GM12891 (cell line): Measurements from ENCODE around the gene SLC22A12.

Source experiments
- POLR2AphosphoS5 ChIP-seq: IDR thresholded peaks from 2 replicates; pipeline ENCODE4 v1.6.1; 2011; ENCODE audit warnings: low read depth, low read length, control low read depth
- SPI1 ChIP-seq: IDR thresholded peaks from 2 replicates; pipeline ENCODE4 v1.6.1; 2011; ENCODE audit warnings: low read depth, low read length, control low read depth
- TAF1 ChIP-seq: IDR thresholded peaks from 2 replicates; pipeline ENCODE4 v1.6.1; 2011; ENCODE audit warnings: low read depth, low read length, control low read depth

DNA sequence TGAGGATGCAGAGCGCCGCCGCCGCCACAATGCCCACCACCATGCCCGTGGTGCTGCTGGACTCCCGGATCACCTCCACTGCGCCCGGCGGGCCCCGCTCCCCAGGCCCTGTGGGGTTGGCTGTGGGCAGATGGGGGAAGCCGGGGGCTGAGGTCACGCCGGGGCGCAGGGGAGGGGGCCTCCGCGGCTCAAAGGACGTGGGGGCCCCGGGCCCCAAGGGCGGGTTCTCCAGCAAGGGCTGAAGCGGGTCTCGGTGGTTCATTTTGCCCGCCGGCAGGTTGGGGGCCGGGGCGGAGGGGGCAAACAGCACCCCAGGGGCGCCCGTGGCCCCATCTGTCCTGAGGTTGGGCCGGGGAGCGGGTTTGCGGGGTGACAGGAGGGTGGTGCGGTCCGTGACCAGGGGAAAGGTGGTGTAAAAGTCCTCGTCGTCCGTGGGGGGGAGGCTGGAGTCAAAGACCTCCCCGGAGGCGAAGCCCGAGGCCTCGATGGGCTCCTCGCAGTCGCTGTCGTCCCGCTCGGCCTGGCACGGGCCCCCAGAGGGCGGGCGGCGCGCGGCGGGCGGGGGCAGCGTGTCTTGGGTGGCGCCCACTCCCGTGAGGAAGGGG lies 16.5 kb downstream of the SLC22A12 start:
- no peak for TF ChIP-seq SPI1
- no peak for TF ChIP-seq TAF1
- no peak for TF ChIP-seq POLR2AphosphoS5
